HG03565 (cell line): ENCODE data around the gene DCUN1D2.

Experiments used
- ATAC-seq: cut with Tn5 transposase; IDR thresholded peaks from one replicate; pipeline ENCODE4 v1.9.1; 2021; ENCODE audit warnings: mild to moderate bottlenecking, moderate library complexity; ENCODE audit not compliant: unreplicated experiment

DCUN1D2 gene

GRCh38 chr13:113427562-113428468, 62.7 kb downstream of the DCUN1D2 start:
- no peak for ATAC-seq

GRCh38 chr13:113426591-113426986, 63.9 kb downstream of the DCUN1D2 start:
- no peak for ATAC-seq

GRCh38 chr13:113425941-113426590, 64.4 kb downstream of the DCUN1D2 start:
- no peak for ATAC-seq

DNA sequence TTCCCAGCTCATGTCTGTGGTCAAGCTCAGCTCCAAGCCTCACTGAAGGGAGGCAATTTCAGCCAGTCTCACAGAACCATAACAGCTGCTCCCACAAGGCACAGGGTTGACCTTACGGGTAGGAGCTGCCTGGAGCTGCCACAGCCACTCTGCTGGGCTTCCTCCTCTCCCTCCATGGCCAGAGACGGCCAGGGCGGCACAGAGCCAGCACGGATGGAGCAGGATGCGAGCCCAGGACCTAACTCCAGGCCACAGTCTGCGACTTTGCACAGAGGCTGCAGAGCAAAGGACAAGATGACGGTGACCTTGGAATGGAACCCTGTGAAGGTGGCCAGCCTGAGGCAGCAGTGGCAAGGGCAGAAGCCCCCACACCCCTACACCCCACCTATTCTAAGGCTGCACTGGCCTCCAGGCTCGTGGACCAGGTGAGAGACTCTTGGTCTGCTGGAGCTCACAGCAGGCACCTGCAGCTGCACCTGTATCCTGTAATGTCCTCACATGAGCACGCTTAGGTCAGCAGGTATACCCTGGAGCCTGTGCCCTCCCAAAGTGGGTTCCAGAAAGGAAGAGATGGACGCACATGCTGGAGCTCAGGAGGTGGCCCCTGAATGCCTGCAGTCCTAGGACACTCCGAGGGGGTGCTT, 66.9 kb downstream of the DCUN1D2 start:
- ATAC-seq, result no peak

DNA sequence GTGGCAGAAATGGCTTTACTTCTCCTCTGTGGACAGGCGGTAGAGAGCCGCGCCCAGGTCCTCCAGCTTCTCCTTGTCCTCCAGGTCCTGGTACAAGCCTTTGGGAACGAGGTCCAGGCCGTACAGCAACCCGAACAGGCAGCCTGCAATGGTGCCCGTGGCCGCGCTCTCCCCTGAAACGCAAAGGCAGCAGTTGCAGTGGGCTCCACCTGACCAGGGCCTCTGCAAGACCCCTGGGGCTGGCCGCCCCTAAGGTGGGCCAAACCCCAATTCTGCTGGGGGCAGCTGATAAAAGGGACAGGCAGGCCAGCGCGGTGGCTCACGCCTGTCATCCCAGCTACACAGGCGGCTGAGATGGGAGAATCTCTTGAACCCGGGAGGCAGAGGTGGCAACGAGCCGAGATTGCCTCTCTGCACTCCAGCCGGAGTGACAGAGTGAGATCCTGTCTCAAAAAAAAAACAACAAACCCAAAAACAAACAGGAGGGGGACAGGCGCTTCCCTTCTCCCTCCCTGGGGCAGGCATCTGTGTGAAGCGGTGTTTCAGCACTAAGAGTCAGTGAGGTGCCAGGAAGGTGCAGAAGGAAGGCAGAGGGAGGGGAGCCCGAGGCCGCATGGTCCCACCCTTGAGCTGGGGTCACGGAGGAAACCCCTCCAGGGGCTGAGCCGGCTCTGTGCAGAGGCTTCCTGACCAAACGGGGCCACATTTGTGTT, 67.5 kb downstream of the DCUN1D2 start:
- no peak for ATAC-seq

GRCh38 chr13:113421673-113422270, 68.7 kb downstream of the DCUN1D2 start:
- no peak for ATAC-seq

GRCh38 chr13:113420833-113421600, 69.5 kb downstream of the DCUN1D2 start:
- no peak for ATAC-seq

GRCh38 chr13:113420232-113420631, 70.3 kb downstream of the DCUN1D2 start:
- ATAC-seq, result no peak

DNA sequence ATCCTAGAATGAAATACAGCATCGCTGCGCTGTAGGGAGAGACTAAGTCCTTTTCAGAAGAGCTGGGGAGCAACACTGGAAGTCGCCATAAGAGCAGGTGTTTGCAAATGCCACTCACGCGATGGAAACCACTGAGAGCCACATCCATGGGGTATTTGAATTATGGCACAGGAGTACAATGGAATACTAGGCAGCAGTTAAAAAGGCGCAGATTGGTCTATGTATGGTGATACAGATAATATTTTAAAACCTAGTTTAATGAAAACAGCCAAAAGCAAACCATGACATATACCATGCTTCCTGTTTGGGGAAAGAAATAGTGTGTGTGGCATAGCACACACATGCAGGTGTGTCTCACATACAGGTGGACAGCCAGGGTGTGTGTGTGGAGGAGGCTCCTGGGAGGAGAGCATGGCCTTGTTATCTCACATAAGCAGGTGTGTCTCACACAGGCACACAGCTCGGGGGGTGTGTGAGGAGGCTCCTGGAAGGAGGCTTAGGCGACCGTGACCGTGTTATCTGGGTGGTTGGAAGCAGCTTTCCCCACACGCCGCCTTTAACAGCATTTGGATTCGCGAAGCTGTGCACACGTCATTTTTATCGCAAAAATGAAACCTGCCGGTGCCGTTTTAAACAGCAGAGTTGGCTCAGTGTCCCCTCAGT, 70.8 kb downstream of the DCUN1D2 start:
- ATAC-seq, result no peak

- no peak for ATAC-seq
These were observed 71.8 kb downstream of the DCUN1D2 start for GRCh38 chr13:113418722-113419049.

- ATAC-seq, result no peak
These were observed 72.4 kb downstream of the DCUN1D2 start for GRCh38 chr13:113417836-113418721.

- no peak for ATAC-seq
These were observed 73.3 kb downstream of the DCUN1D2 start for GRCh38 chr13:113417008-113417751.

GRCh38 chr13:113415825-113416224, 74.7 kb downstream of the DCUN1D2 start:
- no peak for ATAC-seq

DNA sequence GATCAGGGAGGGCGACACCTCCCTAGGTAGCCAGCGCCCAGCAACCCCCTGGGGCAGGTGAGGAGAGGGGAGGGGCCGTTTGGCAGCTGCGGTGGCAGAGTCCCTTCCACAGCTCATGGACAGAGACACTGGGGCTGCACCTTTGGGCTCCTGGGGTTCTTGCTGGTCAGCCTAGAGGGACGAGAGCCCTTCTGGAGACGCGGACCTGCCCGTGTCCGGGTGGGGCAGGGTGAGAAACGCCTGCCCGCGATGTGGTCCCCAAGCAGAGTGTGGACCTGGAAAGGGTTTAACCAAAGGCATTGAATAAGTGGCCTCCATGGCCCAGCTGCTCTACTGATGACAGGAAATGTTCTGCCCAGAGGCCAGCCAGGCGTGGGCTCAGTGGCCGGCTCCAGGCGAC, 75.5 kb downstream of the DCUN1D2 start:
- ATAC-seq, result no peak

- ATAC-seq, result no peak
These were observed 76.2 kb downstream of the DCUN1D2 start for GRCh38 chr13:113414335-113414734.

DNA sequence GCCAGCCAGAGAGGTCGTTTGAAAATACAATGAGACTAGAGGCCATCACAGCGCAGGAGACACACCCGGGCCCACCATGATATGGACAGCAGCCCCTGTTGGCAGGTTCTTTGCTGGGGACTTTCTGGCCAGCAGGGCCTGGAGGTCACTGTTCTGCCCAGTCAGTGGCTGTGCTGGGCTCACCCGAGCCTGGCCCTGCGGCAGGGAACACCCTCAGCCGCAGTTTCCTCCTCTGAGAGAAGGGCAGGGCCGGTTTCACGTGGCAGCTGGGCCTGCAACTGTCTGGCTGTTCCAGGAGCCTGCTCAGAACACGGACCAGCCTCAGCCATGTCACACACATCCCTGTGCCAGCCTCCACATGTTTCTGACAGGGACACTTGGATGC, 76.6 kb downstream of the DCUN1D2 start:
- ATAC-seq, result no peak

GRCh38 chr13:113413178-113413897, 77.2 kb downstream of the DCUN1D2 start:
- ATAC-seq, result no peak
